Glutamatergic neuron (in vitro differentiated cells): ENCODE measurements around the gene FGFR4. TPM values are rescaled to one million over a fixed set of nuclear protein-coding genes. Genes with fewer than 3 reads are reported as not detected.

ENCODE experiments used
- DNase-seq: peaks from one replicate; pipeline ENCODE4 v3.0.0; 2022
- H3K27ac Mint-ChIP-seq: one replicate; pipeline ENCODE4 v1.8.0; 2020; ENCODE audit warnings: mild to moderate bottlenecking, mixed read lengths, inconsistent platforms; ENCODE audit not compliant: unreplicated experiment
- H3K27me3 Mint-ChIP-seq: one replicate; pipeline ENCODE4 v1.8.0; 2020; ENCODE audit warnings: mild to moderate bottlenecking, moderate library complexity, mixed read lengths, inconsistent platforms; ENCODE audit not compliant: unreplicated experiment
- H3K36me3 Mint-ChIP-seq: one replicate; pipeline ENCODE4 v1.8.0; 2020; ENCODE audit warnings: mild to moderate bottlenecking, mixed read lengths, inconsistent platforms; ENCODE audit not compliant: unreplicated experiment
- H3K4me1 Mint-ChIP-seq: one replicate; pipeline ENCODE4 v1.8.0; 2020; ENCODE audit warnings: mild to moderate bottlenecking, low read depth, mixed read lengths, inconsistent platforms; ENCODE audit not compliant: unreplicated experiment
- H3K4me3 Mint-ChIP-seq: one replicate; pipeline ENCODE4 v1.8.0; 2020; ENCODE audit warnings: mild to moderate bottlenecking, mixed read lengths, inconsistent platforms; ENCODE audit not compliant: unreplicated experiment
- H3K9me3 Mint-ChIP-seq: one replicate; pipeline ENCODE4 v1.8.0; 2020; ENCODE audit warnings: mild to moderate bottlenecking, moderate library complexity, mixed read lengths, inconsistent platforms; ENCODE audit not compliant: unreplicated experiment
- total RNA-seq: library from RNA; stranded (reverse); fragmentation: NEBNext Ultra II Directional; extraction: Animal tissue kit (Norgen Biotek cat#: 25700); gene quantifications from one replicate; pipeline ENCODE4 v1.2.1, GENCODE V29; 2021; ENCODE audit not compliant: unreplicated experiment
- TF ChIP-seq, protein P1 (sequence below): fragments of 200-600 bp; sonication (generic); IDR thresholded peaks from one replicate; pipeline ENCODE4 v1.5.0; 2021; ENCODE audit not compliant: partially characterized antibody, unreplicated experiment

FGFR4 gene
- total RNA-seq, 1 donor from 2014 or later: 5.2 TPM

DNA sequence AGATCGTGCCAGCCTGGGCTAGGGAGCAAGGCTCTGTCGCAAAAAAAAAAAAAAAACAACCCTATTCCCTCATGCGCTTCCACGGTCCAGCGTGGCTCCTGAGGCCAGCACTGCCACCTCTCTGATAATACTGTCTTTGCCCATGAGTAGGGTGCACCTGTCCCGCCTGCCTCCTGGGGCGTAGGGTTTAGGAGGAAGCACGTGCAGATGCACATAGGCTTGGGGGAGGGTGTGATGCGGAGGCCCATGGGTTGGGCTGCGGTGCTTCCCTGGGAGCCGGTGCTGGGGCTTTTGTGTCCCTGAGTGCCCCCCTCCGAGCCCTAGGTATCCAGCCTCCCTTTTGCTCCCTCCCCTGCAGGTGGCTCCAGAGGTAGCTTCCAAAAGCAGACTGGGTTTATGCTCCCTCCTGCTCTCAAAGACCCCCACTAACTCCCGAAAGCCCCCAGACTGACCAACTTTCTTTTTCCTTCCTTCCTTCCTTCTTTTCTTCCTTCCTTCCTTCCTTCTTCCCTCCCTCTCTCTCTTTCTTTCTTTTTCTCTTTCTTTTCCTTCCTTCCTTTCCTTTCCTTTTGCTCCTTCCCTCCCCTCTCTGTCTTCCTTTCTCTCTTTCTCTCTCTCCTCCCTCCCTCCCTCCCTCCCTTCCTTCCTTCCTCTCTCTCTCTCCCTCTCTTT lies 12.8 kb downstream of the FGFR4 start:
- Mint-ChIP-seq H3K4me1 (peaks cover 10% of the 10 kb centered on the region), H3K27ac (no peak overlapping the region), H3K36me3 (no peaks in the 10 kb centered on the region), H3K4me3 (no peak overlapping the region), H3K9me3 (peaks cover 4% of the 10 kb centered on the region), H3K27me3 (peaks cover 5% of the 10 kb centered on the region)
- TF ChIP-seq, protein P1, sequence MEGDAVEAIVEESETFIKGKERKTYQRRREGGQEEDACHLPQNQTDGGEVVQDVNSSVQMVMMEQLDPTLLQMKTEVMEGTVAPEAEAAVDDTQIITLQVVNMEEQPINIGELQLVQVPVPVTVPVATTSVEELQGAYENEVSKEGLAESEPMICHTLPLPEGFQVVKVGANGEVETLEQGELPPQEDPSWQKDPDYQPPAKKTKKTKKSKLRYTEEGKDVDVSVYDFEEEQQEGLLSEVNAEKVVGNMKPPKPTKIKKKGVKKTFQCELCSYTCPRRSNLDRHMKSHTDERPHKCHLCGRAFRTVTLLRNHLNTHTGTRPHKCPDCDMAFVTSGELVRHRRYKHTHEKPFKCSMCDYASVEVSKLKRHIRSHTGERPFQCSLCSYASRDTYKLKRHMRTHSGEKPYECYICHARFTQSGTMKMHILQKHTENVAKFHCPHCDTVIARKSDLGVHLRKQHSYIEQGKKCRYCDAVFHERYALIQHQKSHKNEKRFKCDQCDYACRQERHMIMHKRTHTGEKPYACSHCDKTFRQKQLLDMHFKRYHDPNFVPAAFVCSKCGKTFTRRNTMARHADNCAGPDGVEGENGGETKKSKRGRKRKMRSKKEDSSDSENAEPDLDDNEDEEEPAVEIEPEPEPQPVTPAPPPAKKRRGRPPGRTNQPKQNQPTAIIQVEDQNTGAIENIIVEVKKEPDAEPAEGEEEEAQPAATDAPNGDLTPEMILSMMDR: no peak
- no peak for DNase-seq

DNA sequence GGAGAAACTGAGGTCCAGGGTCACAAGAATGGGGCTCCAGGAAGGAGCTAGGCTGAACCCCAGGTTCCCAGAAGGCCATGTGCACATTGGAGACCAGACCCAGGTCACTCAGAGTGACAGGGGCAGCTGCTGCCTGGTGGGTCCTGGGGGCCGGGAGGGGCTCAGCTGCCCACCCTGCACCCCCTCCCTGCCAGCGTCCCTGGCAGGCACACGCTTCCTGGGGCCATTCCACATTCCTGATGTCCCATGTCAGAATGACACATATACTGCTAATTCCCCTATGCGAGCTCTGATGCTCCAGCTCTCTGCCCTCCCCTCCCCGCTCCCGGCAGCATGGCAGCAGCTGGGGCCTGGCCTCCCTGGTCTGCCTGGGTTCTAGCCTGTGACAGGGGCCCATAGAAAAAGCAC lies 14.0 kb downstream of the FGFR4 start:
- peaks cover 6% of the 10 kb centered on the region for H3K4me1 Mint-ChIP-seq
- H3K9me3 Mint-ChIP-seq: peaks cover 4% of the 10 kb centered on the region
- H3K27ac Mint-ChIP-seq: no peak overlapping the region
- H3K36me3 Mint-ChIP-seq: no peaks in the 10 kb centered on the region
- H3K4me3 Mint-ChIP-seq: no peak overlapping the region
- no peak for DNase-seq
- H3K27me3 Mint-ChIP-seq: peaks cover 3% of the 10 kb centered on the region
- TF ChIP-seq, protein P1: no peak

DNA sequence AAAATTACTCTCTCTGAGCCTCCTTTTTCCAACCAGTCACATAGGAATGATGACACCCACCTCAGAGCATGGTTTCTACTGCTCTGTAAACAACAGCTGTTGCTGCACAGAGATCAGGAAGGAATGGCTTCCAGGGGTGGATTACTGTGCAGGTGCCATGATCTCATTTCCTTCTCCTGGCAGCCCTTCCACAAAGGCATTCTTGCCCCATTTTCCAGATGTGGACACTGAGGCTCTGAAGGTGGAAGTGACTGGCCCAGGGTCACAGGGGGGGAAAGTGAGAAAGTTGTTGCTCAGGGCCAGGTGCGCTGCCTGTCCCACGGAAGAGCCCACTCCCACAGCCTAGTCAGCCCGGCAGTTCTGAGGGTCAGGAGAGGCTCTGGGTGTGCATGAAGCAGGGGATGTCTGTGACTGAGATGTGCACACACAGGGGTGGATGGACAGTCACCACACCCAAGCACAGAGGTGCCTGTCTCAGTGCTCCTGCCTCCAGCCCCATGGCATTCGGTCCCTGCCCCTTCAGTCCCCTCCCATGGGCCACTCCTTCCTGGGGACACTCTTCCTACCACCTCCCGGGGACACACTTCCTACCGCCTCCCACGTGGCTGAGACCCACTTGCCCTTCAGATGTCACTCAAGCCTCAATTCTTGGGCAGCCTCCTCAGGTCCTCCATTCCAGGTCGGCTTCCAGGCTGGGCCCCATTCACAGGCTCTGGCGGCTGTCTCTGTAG lies 17.0 kb downstream of the FGFR4 start:
- Mint-ChIP-seq H3K27ac (no peak overlapping the region), H3K4me3 (no peak overlapping the region), H3K9me3 (peaks cover 4% of the 10 kb centered on the region)

GRCh38 chr5:177105691-177106476 lies 19.2 kb downstream of the FGFR4 start:
- DNase-seq: no peak
- no peaks in the 10 kb centered on the region for H3K36me3 Mint-ChIP-seq
- TF ChIP-seq, protein P1: no peak
- H3K4me3 Mint-ChIP-seq: no peak overlapping the region
- peaks cover 3% of the 10 kb centered on the region for H3K27me3 Mint-ChIP-seq
- H3K4me1 Mint-ChIP-seq: peaks cover 8% of the 10 kb centered on the region
- H3K27ac Mint-ChIP-seq: no peak overlapping the region
- H3K9me3 Mint-ChIP-seq: peaks cover 3% of the 10 kb centered on the region

More for the DNA sequence above, 17.0 kb downstream of the FGFR4 start:
- no peak for DNase-seq
- Mint-ChIP-seq H3K36me3 (no peaks in the 10 kb centered on the region), H3K27me3 (peaks cover 3% of the 10 kb centered on the region), H3K4me1 (peaks cover 4% of the 10 kb centered on the region)
- TF ChIP-seq, protein P1: no peak

DNA sequence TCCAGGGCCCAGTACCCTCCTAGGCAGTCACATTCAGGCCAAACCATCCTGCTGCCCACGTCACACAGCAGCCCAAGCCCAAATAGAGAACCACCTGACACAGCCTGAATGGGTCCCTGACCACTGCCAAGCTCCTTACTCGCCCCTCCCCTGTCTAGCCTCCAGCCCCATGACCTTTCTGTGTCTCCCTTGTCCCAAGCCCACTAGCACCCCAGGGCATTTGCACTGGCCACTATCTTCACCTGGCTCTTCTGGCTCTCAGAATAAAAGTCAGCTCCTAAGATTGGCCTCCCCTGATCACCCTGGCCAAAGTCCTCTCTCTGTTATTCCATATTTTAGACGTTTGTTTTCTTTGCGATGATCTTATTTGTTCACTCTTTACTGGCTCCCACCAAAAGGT lies 20.4 kb downstream of the FGFR4 start:
- DNase-seq: no peak
- Mint-ChIP-seq H3K4me1 (peaks cover 8% of the 10 kb centered on the region), H3K9me3 (peaks cover 3% of the 10 kb centered on the region), H3K27ac (no peak overlapping the region), H3K27me3 (peaks cover 3% of the 10 kb centered on the region), H3K4me3 (no peak overlapping the region), H3K36me3 (no peaks in the 10 kb centered on the region)
- TF ChIP-seq, protein P1: no peak
